Smooth muscle cell (in vitro differentiated cells): ENCODE measurements around the gene SERPINB12. TPM values are rescaled to one million over a fixed set of nuclear protein-coding genes. Genes with fewer than 3 reads are reported as not detected.

ENCODE experiments used
- DNase-seq: peaks from one replicate; lab custom pipeline; 2025; ENCODE audit not compliant: unreplicated experiment; lab: John Stamatoyannopoulos, UW
- H2AFZ ChIP-seq: fragments of 200-600 bp; sonication (generic); 2 replicates; pipeline ENCODE4 v1.6.0; 2016; ENCODE audit warnings: antibody characterized with exemption, low read depth, mild to moderate bottlenecking
- H3F3A ChIP-seq: fragments of 200-600 bp; sonication (generic); 2 replicates; pipeline ENCODE4 v1.6.0; 2017; ENCODE audit warnings: antibody characterized with exemption, low read depth
- H3K27ac ChIP-seq: fragments of 200-600 bp; sonication (generic); 2 replicates; pipeline ENCODE4 v1.5.1; 2016; ENCODE audit warnings: low read depth, mild to moderate bottlenecking
- H3K27me3 ChIP-seq: fragments of 200-600 bp; sonication (generic); 2 replicates; pipeline ENCODE4 v1.6.1; 2016; ENCODE audit warnings: low read depth, mild to moderate bottlenecking
- H3K36me3 ChIP-seq: fragments of 200-600 bp; sonication (generic); 2 replicates; pipeline ENCODE4 v1.5.1; 2016; ENCODE audit warnings: low read depth
- H3K4me1 ChIP-seq: fragments of 200-600 bp; sonication (generic); 2 replicates; pipeline ENCODE4 v1.5.1; 2016; ENCODE audit warnings: low read depth
- H3K4me2 ChIP-seq: fragments of 200-600 bp; sonication (generic); 2 replicates; pipeline ENCODE4 v1.6.0; 2016; ENCODE audit warnings: mild to moderate bottlenecking
- H3K4me3 ChIP-seq: fragments of 200-600 bp; sonication (generic); 2 replicates; pipeline ENCODE4 v1.5.1; 2016; ENCODE audit warnings: mild to moderate bottlenecking
- H3K79me2 ChIP-seq: fragments of 200-600 bp; sonication (generic); 2 replicates; pipeline ENCODE4 v1.6.0; 2016; ENCODE audit warnings: low read depth, mild to moderate bottlenecking
- H3K9ac ChIP-seq: fragments of 200-600 bp; sonication (generic); 2 replicates; pipeline ENCODE4 v1.6.0; 2016; ENCODE audit warnings: low read depth
- H3K9me3 ChIP-seq: fragments of 200-600 bp; sonication (generic); replicated peaks from 2 replicates; pipeline ENCODE4 v1.5.1; 2016; ENCODE audit warnings: low read depth
- H4K20me1 ChIP-seq: fragments of 200-600 bp; sonication (generic); 2 replicates; pipeline ENCODE4 v1.6.0; 2016; ENCODE audit warnings: low read depth
- WGBS: methylation state at CpG from one replicate; pipeline ENCODE4 v1.1.7; 2016; ENCODE audit warnings: low lambda C conversion rate; 5-methylcytosine and 5-hydroxymethylcytosine counted together
- polyA plus RNA-seq: library from polyadenylated mRNA; unstranded; fragments of >200 nt; fragmentation: Nextera tagmentation; extraction: Ambion mirVana; gene quantifications from 2 replicates; pipeline ENCODE4 v1.2.1, GENCODE V29; 2016
- total RNA-seq: library from RNA; depleted of rRNA; stranded (reverse); fragments of >200 nt; gene quantifications from 2 replicates; pipeline ENCODE4 v1.2.3, GENCODE V29; 2014
- TF ChIP-seq, protein P1 (sequence below): fragments of 200-600 bp; sonication (generic); IDR thresholded peaks from 2 replicates; pipeline ENCODE4 v1.5.1; 2017; ENCODE audit warnings: borderline replicate concordance, mild to moderate bottlenecking, antibody characterized with exemption; ENCODE audit not compliant: insufficient read depth, poor library complexity, severe bottlenecking

The SERPINB12 gene
- total and polyA plus RNA-seq, 2 experiments from 2014 or later, result 1.3 to 16.4 TPM

DNA sequence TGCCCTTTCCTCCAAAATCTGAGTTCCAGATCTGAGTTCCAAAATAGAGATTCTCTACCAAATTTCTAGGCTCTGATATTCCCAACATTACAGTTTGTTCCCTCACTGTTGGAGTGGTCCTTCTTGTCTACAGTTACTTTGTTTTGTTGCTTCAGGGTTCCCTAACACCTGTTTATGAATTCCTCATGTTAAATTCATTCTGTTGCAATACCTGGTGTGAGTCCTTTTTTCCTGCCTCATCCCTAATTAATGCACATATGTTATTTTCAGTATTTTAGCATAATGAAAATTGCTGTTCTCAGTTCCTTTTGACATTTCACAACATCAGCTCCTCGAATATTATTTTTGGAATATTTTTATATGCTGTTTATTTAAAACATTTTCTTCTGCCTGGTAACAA, 61.2 kb downstream of the SERPINB12 start:
- 75% methylated on average over 1 of the region's 1 CpG for WGBS
- TF ChIP-seq, protein P1, sequence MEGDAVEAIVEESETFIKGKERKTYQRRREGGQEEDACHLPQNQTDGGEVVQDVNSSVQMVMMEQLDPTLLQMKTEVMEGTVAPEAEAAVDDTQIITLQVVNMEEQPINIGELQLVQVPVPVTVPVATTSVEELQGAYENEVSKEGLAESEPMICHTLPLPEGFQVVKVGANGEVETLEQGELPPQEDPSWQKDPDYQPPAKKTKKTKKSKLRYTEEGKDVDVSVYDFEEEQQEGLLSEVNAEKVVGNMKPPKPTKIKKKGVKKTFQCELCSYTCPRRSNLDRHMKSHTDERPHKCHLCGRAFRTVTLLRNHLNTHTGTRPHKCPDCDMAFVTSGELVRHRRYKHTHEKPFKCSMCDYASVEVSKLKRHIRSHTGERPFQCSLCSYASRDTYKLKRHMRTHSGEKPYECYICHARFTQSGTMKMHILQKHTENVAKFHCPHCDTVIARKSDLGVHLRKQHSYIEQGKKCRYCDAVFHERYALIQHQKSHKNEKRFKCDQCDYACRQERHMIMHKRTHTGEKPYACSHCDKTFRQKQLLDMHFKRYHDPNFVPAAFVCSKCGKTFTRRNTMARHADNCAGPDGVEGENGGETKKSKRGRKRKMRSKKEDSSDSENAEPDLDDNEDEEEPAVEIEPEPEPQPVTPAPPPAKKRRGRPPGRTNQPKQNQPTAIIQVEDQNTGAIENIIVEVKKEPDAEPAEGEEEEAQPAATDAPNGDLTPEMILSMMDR, result no peak
- Histone ChIP-seq H3K9ac (no peak overlapping the region), H3K79me2 (no peaks in the 10 kb centered on the region), H3K27ac (peak overlapping the region; percentile 91), H3K4me1 (no peaks in the 10 kb centered on the region), H4K20me1 (no peaks in the 10 kb centered on the region), H3K27me3 (no peaks in the 10 kb centered on the region), H3K4me2 (no peak overlapping the region), H3K4me3 (no peak overlapping the region), H3K9me3 (no peaks in the 10 kb centered on the region), H3K36me3 (no peaks in the 10 kb centered on the region), H2AFZ (no peak overlapping the region), H3F3A (no peaks in the 10 kb centered on the region)
- DNase-seq, result no peak

DNA sequence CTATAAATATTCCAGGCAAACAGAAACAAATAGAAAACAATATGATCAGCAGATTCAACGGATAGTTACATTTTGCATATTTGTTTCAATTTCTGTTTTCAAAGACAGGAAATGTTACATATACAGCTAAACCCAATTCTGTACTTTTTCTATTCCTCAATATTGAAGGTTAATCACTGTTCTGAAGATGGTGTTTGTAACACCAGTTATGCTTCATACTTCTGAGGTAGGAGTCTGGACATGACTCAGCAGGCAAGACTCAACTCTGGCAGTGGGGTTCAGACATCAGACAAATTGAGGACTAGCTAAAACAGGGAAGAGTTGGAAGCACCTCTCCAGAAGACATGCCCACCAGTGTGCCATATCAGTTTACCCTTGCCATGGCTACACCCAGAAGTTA, 61.6 kb downstream of the SERPINB12 start:
- no peak overlapping the region for H2AFZ ChIP-seq
- no peak overlapping the region for H3K4me2 ChIP-seq
- no peaks in the 10 kb centered on the region for H3F3A ChIP-seq
- H4K20me1 ChIP-seq, result no peaks in the 10 kb centered on the region
- TF ChIP-seq, protein P1, result no peak
- DNase-seq, result no peak
- H3K79me2 ChIP-seq, result no peaks in the 10 kb centered on the region
- no peaks in the 10 kb centered on the region for H3K27me3 ChIP-seq
- H3K9ac ChIP-seq, result peak overlapping the region; percentile 45
- H3K36me3 ChIP-seq, result no peaks in the 10 kb centered on the region
- H3K27ac ChIP-seq, result peak overlapping the region; percentile 91
- no peak overlapping the region for H3K4me3 ChIP-seq
- H3K4me1 ChIP-seq, result no peaks in the 10 kb centered on the region
- WGBS, result 53% methylated on average over 1 of the region's 1 CpG
- H3K9me3 ChIP-seq, result no peaks in the 10 kb centered on the region

DNA sequence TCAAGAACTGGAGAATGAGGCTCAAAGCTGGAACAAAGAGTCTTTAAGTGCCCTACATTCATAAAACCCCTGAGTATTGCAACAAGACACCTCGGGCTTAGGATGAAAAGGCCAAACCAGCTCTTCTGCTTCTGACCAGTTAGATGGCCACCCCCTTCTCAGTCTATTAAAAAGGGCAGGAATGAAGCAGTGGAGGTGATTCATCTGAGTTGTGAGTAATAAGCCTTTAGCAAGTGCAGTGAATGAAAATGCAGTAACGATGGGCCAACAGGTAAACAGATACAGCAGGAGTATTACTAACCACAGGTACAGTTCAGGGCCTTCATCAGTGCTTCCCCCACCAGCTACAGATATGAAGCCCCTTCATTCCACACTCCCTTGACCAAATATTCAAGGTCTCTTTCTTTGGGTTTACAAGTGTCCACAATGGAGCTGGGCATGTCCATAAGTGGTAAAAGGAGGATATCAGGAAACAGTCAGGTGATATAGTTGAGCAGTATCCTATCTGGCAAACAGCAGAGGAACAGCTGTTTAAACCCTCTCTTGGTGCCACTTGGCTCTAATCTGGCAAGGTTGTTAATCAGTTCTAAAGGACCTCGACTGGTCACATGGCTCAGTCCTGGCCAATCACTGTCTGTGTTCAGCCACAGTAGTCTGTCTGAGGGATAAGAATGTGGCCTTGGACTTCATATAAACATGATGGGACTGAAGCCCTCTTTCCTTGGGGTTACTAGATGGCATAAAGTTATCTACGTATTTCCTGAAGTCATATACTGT, 62.8 kb downstream of the SERPINB12 start:
- no peak for DNase-seq
- Histone ChIP-seq H3K79me2 (no peaks in the 10 kb centered on the region), H3K9me3 (no peaks in the 10 kb centered on the region), H4K20me1 (no peaks in the 10 kb centered on the region), H3K36me3 (no peaks in the 10 kb centered on the region), H3K4me1 (no peaks in the 10 kb centered on the region), H3K4me2 (no peak overlapping the region), H3K9ac (peak overlapping the region; percentile 62), H3K27me3 (no peaks in the 10 kb centered on the region), H3K4me3 (no peak overlapping the region), H3K27ac (peak overlapping the region; percentile 91), H2AFZ (no peak overlapping the region), H3F3A (no peaks in the 10 kb centered on the region)
- TF ChIP-seq, protein P1, result no peak
- 69% methylated on average over 4 of the region's 4 CpGs for WGBS

DNA sequence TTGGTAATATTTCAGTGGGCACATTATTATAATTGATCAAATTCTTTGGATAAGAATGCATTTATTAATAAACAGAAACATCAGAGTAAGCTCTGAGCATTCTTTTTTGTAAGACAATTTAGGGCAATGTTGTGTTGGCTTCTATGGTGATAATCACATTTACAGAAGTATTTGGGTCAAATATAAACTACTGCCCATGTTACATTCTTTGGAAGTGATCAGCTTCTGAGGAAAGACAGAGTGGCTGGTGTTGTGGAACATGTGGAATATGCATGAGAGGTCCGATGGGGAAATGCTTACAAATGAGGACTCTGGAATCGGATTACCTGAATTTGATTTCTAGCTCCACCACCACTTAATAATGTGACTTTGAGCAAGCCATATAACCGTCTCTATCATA, 64.4 kb downstream of the SERPINB12 start:
- Histone ChIP-seq H3K27me3 (no peaks in the 10 kb centered on the region), H4K20me1 (no peaks in the 10 kb centered on the region), H3K9me3 (no peaks in the 10 kb centered on the region), H3K27ac (no peak overlapping the region), H3K4me1 (no peaks in the 10 kb centered on the region), H3F3A (no peaks in the 10 kb centered on the region), H3K36me3 (no peaks in the 10 kb centered on the region), H3K4me3 (no peak overlapping the region), H3K79me2 (no peaks in the 10 kb centered on the region), H3K4me2 (no peak overlapping the region), H2AFZ (no peak overlapping the region), H3K9ac (no peak overlapping the region)
- WGBS, result 90% methylated on average over 3 of the region's 3 CpGs
- TF ChIP-seq, protein P1, result no peak
- no peak for DNase-seq
